ENCODE data around the gene ZNF407.

DNA sequence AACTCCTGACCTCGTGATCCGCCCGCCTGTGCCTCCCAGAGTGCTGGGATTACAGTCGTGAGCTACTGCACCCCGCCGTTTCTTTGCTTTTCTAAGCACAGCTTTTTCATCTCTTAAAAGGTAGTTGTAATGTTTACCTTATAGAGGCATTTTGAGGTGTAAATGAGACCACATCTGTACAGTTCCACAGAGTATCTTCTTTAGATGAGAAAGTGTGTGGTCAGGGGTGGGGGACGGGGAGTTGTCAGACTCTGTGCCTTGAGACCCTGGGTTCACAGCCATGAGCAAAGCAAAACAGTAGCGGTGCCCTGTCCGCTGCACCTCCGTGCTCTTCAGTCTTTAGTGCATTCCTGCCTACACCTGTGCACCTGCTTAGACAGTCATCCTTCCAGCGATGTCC, 251.6 kb downstream of the ZNF407 start:
- TF ChIP-seq CTCF (conservative IDR thresholded peaks at IDR 0.05; ENCODE audit: low read depth, low read length) (no peak), EZH2 (IDR thresholded peaks at IDR 0.05; ENCODE audit: borderline replicate concordance, low read depth, low read length, poor library complexity, severe bottlenecking) (no peak)

Measured in A673 (cell line).